OCI-LY3 (cell line): ENCODE results near the gene SCYGR8.

Source experiments
- CTCF ChIP-seq: fragments of 200-600, 300-600 bp; sonication (generic); IDR thresholded peaks from 2 replicates; pipeline ENCODE4 v1.5.1; 2014; ENCODE audit warnings: antibody characterized with exemption, low read length, low read depth
- EZH2phosphoT487 ChIP-seq: fragments of 200-600 bp; shearing (Covaris generic); IDR thresholded peaks from 2 replicates; pipeline ENCODE4 v1.6.1; 2018; ENCODE audit warnings: antibody characterized with exemption, mixed run types, low read depth

- TF ChIP-seq CTCF (no peak), EZH2phosphoT487 (no peak)
Observed at GRCh38 chr2:227710986-227711385, 34.7 kb upstream of the SCYGR8 start.
